ENCODE data around the gene DNM1. TPM values are rescaled to one million over a fixed set of nuclear protein-coding genes. Genes with fewer than 3 reads are reported as not detected.
A peak's percentile ranks its signal among the peaks of the same experiment; 100 is the strongest.

Gene DNM1
- total RNA-seq, 4 donors from 2014 or later: 6.9 to 11.4 (median 9.0) TPM

- H3K4me3 ChIP-seq (ENCODE audit: low read depth, poor library complexity, severe bottlenecking): peak overlapping the region; percentile 72
- TF ChIP-seq POLR2A (IDR thresholded peaks at IDR 0.05): no peak
- no peak for TF ChIP-seq CTCF (IDR thresholded peaks at IDR 0.05)
- WGBS, 2 donors: 12 to 17% methylated on average over 28 to 32 of the region's 32 CpGs
- no peak for DNase-seq (ENCODE audit: low spot score in 2 of 2)
- intact Hi-C loops (cut with DNase I; ENCODE audit: low total_unique reads): no loop called here
Measured at GRCh38 chr9:128190516-128191405, 12.4 kb upstream of the DNM1 start.

- WGBS, 2 donors: 2 to 4% methylated on average over 7 to 17 of the region's 71 CpGs
- intact Hi-C loops (cut with DNase I; ENCODE audit: low total_unique reads): no loop called here
- peak within 1 kb of the TSS; percentile 72 for H3K4me3 ChIP-seq (ENCODE audit: low read depth, poor library complexity, severe bottlenecking)
- DNase-seq (ENCODE audit: low spot score in 2 of 2): peak in 1 of 2 donors; percentile 95
- no peak for TF ChIP-seq CTCF (IDR thresholded peaks at IDR 0.05)
- TF ChIP-seq POLR2A (IDR thresholded peaks at IDR 0.05): no peak
Measured at GRCh38 chr9:128191406-128192046, 11.7 kb upstream of the DNM1 start, which contains the start of gene CIZ1. TSS of gene CIZ1 (minus strand) at chr9:128191572. CDS start at chr9:128190857, 715 bp downstream.

- DNase-seq (ENCODE audit: low spot score in 2 of 2): peak; percentile 88 to 97
- WGBS, 2 donors: 13 to 31% methylated on average over 25 to 56 of the region's 56 CpGs
- no peak overlapping the region for H3K4me3 ChIP-seq (ENCODE audit: low read depth, poor library complexity, severe bottlenecking)
- intact Hi-C loops (cut with DNase I; ENCODE audit: low total_unique reads): no loop called here
- TF ChIP-seq POLR2A (IDR thresholded peaks at IDR 0.05): no peak
Measured at GRCh38 chr9:128192601-128193371, 10.4 kb upstream of the DNM1 start.

- no peak for DNase-seq (ENCODE audit: low spot score in 2 of 2)
- 62 to 73% methylated on average over 14 of the region's 14 CpGs for WGBS, 2 donors
- intact Hi-C loops (cut with DNase I; ENCODE audit: low total_unique reads): no loop called here
- H3K4me3 ChIP-seq (ENCODE audit: low read depth, poor library complexity, severe bottlenecking): no peak overlapping the region
- no peak for TF ChIP-seq CTCF (IDR thresholded peaks at IDR 0.05)
- no peak for TF ChIP-seq POLR2A (IDR thresholded peaks at IDR 0.05)
Measured at GRCh38 chr9:128193469-128194096, 9.6 kb upstream of the DNM1 start.

- no peak for DNase-seq (ENCODE audit: low spot score in 2 of 2)
- no peak overlapping the region for H3K4me3 ChIP-seq (ENCODE audit: low read depth, poor library complexity, severe bottlenecking)
- 85 to 88% methylated on average over 13 of the region's 13 CpGs for WGBS, 2 donors
- no peak for TF ChIP-seq POLR2A (IDR thresholded peaks at IDR 0.05)
- no peak for TF ChIP-seq CTCF (IDR thresholded peaks at IDR 0.05)
- intact Hi-C loops (cut with DNase I; ENCODE audit: low total_unique reads): no loop called here
Measured at GRCh38 chr9:128201441-128202369, 1.5 kb upstream of the DNM1 start.
